GM12801 (cell line): ENCODE measurements around the gene CFAP161.

Experiments
- TF ChIP-seq, protein P1 (sequence below): IDR thresholded peaks from one replicate; pipeline ENCODE4 v1.5.1; 2011; ENCODE audit warnings: control low read depth; ENCODE audit not compliant: insufficient read length; ENCODE audit errors: extremely low read depth

CFAP161 gene

DNA sequence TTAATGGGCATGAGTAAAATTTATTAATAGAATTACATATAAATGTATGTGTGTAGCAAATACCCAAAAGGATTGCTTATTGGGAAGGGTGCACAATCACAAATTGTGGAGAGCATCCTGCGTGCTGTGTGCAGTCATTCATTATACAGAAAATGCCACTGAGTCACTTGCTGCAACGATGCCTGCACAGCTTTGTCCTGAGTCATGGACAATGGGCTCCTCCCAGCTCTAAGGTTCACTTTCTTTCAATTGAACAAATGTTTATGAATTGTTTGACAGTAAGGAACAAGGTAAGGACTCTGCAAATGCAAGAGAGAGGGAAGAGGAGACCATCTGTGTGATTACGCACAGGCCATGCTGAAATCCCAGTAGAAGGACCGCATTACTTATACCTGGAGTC, 18.7 kb downstream of the CFAP161 start:
- TF ChIP-seq, protein P1, sequence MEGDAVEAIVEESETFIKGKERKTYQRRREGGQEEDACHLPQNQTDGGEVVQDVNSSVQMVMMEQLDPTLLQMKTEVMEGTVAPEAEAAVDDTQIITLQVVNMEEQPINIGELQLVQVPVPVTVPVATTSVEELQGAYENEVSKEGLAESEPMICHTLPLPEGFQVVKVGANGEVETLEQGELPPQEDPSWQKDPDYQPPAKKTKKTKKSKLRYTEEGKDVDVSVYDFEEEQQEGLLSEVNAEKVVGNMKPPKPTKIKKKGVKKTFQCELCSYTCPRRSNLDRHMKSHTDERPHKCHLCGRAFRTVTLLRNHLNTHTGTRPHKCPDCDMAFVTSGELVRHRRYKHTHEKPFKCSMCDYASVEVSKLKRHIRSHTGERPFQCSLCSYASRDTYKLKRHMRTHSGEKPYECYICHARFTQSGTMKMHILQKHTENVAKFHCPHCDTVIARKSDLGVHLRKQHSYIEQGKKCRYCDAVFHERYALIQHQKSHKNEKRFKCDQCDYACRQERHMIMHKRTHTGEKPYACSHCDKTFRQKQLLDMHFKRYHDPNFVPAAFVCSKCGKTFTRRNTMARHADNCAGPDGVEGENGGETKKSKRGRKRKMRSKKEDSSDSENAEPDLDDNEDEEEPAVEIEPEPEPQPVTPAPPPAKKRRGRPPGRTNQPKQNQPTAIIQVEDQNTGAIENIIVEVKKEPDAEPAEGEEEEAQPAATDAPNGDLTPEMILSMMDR, result no peak

- TF ChIP-seq, protein P1, result no peak
Observed at GRCh38 chr15:81155375-81156218, 21.5 kb downstream of the CFAP161 start.

GRCh38 chr15:81156324-81156723, 22.3 kb downstream of the CFAP161 start:
- TF ChIP-seq, protein P1, result no peak

DNA sequence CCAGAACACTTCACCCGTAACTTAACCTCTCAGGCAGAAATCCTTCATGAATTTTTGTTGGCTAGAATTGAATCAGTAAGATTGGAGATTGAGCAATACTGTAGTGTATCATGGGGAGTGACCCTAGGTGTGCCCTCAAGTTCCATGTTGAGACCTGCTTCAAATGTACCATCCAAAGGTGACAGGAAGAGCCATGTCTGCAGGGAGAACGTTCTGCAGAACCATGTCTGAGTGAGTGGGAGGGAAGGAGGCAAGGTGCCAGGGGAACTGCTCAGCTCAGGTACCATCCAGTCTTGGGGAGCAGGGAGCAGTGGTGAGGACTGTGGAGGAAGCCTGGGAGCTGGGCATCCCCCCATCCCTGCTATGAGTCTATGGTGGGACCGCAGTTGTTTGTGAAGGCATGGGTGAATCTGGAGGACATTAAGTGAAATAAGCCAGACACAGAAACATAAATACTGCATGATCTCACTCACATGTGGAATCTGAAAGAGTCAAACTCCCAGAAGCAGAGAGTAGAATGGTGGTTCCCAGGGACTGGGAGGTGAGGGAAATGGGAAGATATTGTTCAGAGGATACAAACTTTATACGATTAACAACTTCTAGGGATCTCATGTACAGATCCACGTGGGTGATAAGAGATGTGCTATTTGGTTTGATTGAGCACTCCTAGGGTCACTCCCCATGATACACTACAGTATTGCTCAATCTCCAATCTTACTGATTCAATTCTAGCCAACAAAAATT, 23.3 kb downstream of the CFAP161 start:
- TF ChIP-seq, protein P1, result no peak

DNA sequence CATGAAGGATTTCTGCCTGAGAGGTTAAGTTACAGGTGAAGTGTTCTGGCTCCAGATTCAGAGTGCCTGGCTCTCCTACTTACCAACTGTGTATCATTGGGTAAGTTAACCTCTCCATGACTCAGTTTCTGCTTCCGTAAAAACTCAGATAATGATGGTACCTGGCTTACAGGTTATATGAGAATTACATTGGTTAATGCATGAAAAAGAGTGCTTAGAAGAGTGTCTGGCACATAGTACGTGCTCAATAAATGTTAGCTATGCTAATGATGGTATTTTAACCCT, 23.8 kb downstream of the CFAP161 start:
- TF ChIP-seq, protein P1, result no peak

- TF ChIP-seq, protein P1, result no peak
Observed at GRCh38 chr15:81160312-81161159, 26.5 kb downstream of the CFAP161 start.

- TF ChIP-seq, protein P1, result no peak
Observed at GRCh38 chr15:81161160-81161673, 27.1 kb downstream of the CFAP161 start.
